Putamen (tissue), 1 donor: ENCODE results near the gene SLC13A4.
"Not testable (repeated sequence)": the region's sequence is repeated elsewhere in the genome, so short reads cannot be mapped to it uniquely, and the experiment has no call there.

ENCODE experiments used
- DNase-seq: peaks from one replicate; pipeline ENCODE4 v3.0.0-alpha.2; 2016; ENCODE audit warnings: low spot score

The SLC13A4 gene

DNA sequence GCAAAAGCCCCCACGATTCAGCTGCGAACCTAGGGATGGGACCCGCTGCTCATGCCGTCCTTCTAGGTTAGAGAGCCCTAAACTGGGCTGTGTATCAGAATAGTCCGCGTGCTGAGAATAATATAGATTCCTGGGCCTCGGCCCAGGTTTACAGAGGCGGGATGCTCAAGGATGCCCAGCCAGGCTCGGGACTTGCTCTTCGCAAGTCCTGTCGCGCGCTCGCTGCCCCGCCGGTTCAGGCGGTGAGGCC is 65.9 kb downstream of the SLC13A4 start:
- no peak for DNase-seq

DNA sequence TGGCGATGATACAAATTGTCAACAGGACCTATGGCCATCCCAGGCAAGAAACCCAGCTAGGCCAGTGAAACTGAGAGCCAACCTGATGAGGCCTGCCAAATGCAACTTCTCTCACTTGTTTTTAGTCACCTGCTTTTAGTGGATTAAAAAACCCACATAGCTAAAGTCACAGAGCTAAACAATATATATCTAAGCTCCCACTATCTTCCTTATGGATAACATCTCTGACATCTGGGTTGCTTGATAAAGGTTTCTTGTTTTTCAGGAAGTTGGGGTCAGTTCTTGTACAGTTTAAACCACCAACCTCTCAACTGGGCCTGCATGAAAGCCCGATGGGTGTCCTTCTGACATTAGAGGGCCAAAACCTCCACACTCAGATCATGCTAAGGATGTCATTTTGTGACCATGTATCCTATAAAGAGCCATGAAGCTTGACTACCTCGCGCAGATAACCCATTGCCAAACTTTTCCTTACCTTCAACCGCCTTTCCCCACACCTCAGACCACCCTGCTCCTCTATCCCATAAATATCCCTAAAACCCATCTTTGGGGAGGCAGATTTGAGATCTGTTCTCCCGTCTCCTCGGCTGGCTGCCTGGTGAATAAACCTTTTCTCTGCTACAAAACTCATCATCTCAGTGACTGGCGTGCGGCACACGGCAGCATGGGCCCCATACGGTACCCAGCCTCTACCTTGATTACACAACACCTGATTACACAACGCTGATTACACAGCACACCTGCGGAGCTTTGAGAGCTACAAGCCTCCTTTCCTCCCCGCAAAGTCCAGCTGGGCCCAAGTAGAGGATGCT is 66.5 kb downstream of the SLC13A4 start:
- DNase-seq, result no peak

DNA sequence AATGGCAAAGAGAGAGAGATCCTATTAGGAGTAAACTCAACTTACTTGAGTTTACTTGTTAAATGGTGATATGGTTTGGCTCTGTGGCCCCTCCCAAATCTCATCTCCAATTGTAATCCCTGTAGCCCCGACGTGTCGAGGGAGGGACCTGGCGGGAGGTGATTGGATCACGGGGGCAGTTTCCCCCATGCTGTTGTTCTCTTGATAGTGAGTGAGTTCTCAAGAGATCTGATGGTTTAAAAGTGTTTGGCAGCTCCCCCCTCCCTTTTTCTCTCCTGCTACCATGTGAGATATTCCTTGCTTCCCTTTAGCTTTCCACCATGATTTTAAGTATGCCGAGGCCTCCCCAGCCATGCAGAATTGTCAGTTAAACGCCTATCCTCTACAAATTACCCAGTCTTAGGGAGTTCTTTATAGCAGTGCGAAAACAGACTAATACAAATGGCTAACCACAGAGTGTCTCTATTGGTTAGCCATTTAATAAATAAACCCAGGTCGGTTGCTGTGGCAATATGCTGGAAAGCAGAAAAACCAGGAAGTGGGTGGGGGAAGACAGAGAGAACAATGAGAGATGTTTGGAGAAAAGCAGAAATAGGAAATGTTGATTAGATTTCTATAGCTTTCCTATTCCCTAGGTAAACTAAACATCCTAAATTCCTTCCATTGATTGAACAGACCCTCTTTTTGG is 68.7 kb downstream of the SLC13A4 start:
- no peak for DNase-seq

DNA sequence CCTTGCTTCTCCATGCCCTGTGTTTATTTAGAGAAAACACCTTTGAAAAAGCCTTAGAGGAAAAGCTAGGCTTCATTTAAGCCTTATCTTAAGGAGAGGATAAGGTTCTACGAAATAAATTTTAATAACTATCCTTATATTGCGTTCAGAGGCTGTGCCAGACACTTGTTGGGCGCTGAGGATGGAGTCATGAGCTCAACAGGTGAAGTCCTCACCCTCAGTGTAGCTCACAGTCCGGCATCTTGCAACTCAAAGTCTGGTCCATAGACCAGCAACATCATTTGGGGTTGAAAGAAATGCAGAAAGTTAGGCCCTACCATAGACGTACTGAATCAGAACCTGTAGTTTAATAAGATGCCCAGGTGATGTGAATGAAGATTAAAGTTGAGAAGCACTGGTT is 69.4 kb downstream of the SLC13A4 start:
- no peak for DNase-seq

DNA sequence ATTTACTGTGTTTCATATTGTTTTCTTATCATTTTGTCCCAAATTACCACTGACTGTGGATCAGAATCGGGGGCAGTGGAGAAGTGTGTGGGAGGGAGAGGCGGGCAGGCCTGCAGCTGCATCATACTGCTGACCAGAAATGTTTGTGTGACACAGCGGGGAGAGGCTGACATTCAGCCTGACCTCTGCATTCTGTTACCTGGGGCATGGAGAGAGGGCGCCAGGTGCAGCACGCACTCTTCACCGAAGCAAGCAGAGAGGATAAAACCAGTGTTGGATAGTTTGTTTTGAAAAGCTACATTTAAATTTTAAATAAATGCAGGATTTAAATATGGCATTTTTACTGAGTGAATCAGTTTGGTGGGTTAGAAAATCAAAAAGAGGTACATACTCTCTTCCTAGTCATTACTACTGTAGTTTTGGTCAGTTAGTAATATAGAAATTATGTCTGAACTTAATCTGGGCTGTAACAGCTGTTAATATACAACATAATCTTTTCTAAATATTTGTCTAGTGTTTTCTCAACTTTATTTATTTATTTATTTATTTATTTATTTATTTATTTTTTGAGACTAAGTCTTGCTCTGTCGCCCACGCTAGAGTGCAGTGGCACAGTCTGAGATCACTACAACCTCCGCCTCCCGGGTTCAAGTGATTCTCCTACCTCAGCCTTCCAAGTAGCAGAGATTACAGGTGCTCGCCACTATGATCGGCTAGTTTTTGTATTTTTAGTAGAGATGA is 74.5 kb downstream of the SLC13A4 start:
- DNase-seq, result no peak

DNA sequence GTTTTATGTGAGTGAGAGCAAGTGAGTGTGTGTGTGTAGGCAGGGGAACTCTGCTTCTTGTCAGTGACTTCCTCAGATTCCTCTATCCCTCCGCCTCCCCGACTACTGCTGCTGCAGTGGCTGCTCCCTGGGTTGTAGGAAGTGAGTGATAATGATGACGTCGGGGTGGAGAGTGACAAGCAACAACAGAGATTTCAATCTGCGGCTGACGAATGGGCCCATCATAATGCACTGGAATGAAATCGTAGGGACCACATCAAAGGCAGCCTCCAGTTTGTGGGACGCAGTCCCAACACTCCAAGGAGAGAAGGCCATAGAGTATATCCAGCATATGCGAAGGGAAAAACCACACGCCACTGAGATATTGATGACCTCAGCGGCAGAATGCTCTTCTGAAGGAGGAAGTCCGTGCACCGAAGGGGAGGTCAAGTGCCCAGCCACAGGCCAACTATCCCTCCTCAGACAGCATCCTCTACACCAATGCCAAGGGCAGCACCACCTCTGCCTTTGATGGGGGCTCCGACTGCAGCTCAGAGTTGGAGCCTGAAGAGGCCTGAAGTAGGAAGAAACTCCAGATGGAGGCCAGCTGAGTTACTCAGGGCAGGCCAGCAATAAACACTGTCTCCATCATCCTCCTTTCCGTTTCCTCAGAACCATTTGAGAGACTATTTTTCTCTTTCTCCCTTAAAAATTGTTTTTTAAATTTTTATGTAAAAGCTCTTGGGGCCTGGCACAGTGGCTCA is 77.0 kb downstream of the SLC13A4 start:
- DNase-seq, result peak; percentile 82

DNA sequence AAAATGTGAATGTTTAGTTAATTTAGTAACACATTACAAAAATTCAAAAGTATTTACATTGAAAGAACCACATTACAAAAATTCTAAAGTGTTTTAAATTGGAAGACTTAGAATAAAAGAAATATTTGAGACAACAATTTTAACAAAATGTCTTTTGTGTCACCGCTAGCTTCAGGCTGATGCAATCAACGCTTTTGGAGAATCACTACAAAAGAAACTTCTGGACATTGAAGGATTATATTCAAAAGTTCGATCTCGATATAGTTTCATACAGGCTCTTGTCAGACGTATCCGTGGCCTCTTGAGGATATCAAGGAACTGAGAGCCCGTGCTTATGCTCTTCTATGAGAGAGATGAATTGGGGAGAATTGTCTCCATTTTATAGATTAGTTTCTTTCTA is 79.8 kb downstream of the SLC13A4 start:
- DNase-seq, result no peak

DNA sequence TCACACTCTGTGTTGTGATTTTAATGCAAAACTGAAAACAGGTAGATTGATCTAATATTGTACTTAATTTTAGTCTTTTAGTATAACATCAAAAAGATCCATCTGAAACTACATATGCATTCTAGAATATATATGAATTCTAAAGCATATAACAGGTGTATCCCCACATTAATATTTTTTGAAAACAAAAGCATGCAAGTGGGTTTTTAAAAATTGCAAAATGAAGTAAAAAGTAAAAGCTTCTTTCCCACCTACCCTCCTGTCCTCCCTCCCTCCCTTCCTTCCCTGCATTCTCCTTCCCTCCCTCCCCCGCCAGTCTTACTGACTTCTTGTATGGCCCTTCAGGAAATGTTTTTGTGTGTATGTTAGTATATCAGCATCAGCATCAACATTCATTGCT is 80.2 kb downstream of the SLC13A4 start:
- no peak for DNase-seq

DNA sequence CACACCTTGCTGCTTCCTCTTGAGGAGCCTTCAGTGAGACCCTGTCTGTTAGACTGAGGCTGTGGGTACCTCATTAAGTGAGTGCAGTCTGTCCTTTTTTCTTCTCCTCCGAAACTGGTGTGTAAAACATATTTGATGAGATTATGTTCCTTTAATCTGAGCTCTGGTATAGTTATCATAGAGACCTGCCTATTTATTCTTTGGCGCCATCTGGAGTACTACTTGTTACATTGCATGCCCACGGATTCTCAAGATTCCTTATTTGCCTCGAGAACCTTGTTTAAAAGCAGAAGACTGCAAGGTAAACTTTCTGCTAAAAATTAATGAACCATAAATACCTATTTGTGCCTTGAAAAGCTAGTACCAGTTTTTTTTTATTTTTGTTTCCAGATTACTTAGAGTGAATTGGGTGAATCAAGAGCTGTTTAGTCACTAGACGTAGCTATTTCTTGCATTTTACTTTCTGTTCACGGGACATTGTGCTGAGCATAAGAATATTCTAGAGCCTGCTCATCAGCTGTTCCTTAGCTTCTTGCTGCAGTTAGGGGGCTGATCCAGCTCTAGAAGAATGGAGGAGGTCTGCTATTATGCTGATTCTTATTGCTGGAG is 82.6 kb downstream of the SLC13A4 start:
- peak; percentile 42 for DNase-seq

DNA sequence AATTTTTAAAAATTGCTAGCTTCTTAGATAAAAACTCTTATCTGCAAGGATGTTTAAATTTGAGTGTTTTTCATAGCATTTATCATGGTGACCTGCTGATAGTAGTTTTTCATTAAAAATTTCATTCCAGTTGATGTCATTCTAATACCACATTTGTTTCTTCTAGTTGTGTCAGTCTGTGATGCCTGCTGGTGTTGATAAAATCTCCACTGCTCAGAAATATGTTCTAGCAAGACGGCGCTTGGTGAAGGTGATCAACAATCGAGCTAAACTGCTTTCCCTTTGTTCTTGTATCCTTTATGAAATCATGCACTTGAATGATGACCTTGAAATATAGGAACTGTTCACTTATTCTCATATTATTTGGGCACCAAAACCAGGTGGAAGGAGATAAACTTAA is 83.3 kb downstream of the SLC13A4 start:
- no peak for DNase-seq

DNA sequence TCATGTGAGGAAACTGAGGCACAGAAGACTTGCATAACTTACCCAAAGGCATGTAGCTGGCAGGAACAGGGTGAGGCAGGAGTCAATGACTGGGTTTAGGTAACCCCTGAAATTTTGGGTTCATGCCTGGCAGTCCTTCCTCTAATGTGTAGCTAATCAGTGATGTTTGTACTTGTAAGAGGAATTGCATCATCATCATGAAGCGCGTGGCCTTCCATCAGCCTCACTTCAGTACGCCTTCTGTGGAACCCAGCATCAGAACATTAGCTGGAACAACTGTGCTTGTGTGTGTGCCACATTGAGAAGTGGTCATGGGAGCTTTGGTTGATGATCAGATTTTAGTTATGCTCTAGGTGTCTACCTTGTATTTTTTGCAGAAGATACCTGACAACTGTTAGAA is 83.8 kb downstream of the SLC13A4 start:
- no peak for DNase-seq

DNA sequence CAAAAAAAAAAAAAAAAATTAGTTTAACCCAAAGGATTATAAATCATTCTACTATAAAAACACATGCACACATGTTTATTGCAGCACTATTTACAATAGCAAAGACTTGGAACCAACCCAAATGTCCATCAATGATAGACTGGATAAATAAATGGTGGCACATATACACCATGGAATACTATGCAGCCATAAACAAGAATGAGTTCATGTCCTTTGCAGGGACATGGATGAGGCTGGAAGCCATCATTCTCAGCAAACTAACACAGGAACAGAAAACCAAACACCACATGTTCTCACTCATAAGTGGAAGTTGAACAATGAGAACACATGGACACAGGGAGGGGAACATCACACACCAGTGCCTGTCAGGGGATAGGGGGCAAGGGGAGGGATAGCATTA is 88.3 kb downstream of the SLC13A4 start:
- DNase-seq, result not testable (repeated sequence)

DNA sequence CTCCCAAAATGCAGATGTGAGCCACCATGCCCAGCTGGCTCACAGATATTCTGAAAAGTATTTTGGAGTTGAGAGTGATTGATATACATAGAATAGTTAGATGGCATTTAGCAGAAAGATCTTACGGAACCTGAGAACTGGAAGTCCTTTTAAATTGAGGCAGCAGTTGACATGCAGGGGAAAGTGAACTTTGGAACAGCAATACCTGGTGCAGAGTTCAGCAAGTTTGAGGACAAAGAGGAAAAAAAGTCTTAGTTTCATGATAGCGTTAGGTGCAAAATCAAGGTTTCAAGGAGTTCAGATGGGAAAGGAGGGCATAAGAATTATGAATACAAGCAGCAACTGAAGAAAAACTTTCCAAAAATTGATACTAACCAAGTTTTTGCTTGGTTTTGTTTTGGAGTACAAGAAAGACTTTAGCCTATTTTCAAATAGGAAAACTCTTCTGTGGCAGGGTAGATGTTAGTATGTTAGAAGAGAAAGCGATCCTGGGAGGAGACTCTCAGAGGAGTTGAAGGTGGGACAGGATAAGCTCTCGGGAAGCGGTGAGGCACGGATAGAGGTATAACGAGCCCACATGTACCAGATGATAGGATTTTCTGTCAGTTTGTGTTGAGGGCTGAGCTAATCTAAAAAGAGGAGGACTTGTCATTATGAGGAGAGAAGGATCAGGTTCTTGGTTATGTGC is 93.7 kb downstream of the SLC13A4 start:
- DNase-seq, result no peak
